Measurements from ENCODE around the gene ALDH3B1.

ALDH3B1 gene

GRCh38 chr11:67997475-67997921 is 12.6 kb upstream of the ALDH3B1 start:
- DNase-seq = no peak

GRCh38 chr11:67998150-67999045 is 11.7 kb upstream of the ALDH3B1 start:
- DNase-seq = no peak

GRCh38 chr11:67999201-67999629 is 10.9 kb upstream of the ALDH3B1 start:
- DNase-seq = no peak

GRCh38 chr11:67999704-68000103 is 10.4 kb upstream of the ALDH3B1 start:
- no peak for DNase-seq

- DNase-seq = no peak
Observed at GRCh38 chr11:68002575-68002937, 7.6 kb upstream of the ALDH3B1 start.

- peak; percentile 60 to 61 for DNase-seq
Observed at GRCh38 chr11:68002938-68003845, 6.9 kb upstream of the ALDH3B1 start.

GRCh38 chr11:68003846-68004550 is 6.1 kb upstream of the ALDH3B1 start, which contains the start of gene UNC93B1:
Gene UNC93B1, minus strand, starts transcription at chr11:68004097. Its CDS starts 54 bp downstream, at chr11:68004043.
- peak; percentile 69 to 73 for DNase-seq

GRCh38 chr11:68004551-68005335 is 5.4 kb upstream of the ALDH3B1 start:
- no peak for DNase-seq

- DNase-seq = no peak
Observed at GRCh38 chr11:68006606-68007166, 3.4 kb upstream of the ALDH3B1 start.

GRCh38 chr11:68007498-68008380 is 2.4 kb upstream of the ALDH3B1 start:
- DNase-seq = no peak

GRCh38 chr11:68008381-68009337 is 1.5 kb upstream of the ALDH3B1 start:
- no peak for DNase-seq

- no peak for DNase-seq
Observed at GRCh38 chr11:68009391-68010089, 587 bp upstream of the ALDH3B1 start.

GRCh38 chr11:68011051-68011943 is 1.2 kb downstream of the ALDH3B1 start:
- no peak for DNase-seq

- DNase-seq = no peak
Observed at GRCh38 chr11:68012044-68012842, 2.1 kb downstream of the ALDH3B1 start.

- no peak for DNase-seq
Observed at GRCh38 chr11:68012843-68013610, 2.9 kb downstream of the ALDH3B1 start.

- no peak for DNase-seq
Observed at GRCh38 chr11:68013611-68014156, 3.6 kb downstream of the ALDH3B1 start.
